HG03354 (cell line): ENCODE results near the gene GGPS1.
"Not testable (repeated sequence)": the region's sequence is repeated elsewhere in the genome, so short reads cannot be mapped to it uniquely, and the experiment has no call there.

ENCODE experiments used
- ATAC-seq: cut with Tn5 transposase; IDR thresholded peaks from one replicate; pipeline ENCODE4 v1.9.1; 2021; ENCODE audit warnings: mild to moderate bottlenecking; ENCODE audit not compliant: unreplicated experiment, poor library complexity, severe bottlenecking

The GGPS1 gene

DNA sequence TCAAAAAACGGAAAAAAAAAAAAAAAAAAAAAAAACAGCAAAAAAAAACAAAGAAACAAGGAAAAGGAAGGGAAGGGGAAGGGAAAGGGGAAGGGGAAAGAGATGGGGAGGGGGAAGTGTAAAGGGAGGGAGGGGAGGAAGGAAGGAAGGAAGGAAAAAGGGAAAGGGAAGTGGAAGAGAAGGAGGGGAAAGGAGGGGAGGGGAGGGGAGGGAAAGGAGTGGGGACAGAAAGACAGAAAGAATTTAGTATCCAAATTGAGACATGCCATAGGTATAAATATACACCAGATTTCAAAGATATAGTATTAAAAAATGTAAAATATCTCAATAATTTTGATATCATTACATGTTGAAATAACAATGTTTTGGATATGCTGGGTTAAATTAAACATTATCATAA, 26.2 kb upstream of the GGPS1 start:
- ATAC-seq, result no peak

DNA sequence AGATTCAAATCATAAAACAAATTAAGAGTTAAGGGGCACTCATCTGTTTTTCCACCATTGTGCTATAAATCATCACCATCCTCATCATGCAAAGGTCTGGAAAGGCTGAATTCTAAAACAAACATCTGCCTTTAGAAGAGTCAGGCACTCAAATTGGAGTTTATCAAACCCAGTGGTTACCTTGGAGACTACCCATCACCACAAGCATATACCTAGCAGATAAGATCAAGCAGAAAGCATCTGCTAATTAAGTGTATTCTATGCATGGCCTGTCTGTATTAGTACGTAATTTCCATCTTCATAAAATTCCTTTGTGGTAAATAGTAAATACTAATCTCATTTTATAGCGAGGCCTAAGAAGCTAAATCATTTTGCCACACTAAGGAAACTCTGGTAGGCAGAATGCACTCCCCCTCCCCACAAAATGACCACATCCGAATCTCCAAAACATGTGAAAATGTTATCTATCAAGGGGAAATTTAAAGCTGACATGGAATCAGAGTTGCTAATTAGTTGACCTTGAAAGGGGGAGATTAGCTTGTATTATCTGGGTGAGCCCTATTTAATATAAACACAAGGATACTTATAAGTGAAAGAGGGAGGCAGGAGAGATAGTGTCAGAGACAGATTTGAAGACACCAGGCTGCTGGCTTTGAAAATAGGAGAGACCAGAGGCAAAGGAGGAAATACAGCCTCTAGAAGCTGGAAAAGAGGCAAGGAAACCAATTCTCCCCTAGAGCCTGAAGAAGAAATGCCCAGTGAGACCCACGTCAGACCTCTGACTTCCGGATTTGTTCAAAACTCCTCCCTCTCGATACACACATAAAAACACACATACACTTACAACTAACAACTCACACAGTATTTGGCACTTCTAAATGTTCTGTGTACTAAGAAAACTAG, 23.6 kb upstream of the GGPS1 start:
- no peak for ATAC-seq

DNA sequence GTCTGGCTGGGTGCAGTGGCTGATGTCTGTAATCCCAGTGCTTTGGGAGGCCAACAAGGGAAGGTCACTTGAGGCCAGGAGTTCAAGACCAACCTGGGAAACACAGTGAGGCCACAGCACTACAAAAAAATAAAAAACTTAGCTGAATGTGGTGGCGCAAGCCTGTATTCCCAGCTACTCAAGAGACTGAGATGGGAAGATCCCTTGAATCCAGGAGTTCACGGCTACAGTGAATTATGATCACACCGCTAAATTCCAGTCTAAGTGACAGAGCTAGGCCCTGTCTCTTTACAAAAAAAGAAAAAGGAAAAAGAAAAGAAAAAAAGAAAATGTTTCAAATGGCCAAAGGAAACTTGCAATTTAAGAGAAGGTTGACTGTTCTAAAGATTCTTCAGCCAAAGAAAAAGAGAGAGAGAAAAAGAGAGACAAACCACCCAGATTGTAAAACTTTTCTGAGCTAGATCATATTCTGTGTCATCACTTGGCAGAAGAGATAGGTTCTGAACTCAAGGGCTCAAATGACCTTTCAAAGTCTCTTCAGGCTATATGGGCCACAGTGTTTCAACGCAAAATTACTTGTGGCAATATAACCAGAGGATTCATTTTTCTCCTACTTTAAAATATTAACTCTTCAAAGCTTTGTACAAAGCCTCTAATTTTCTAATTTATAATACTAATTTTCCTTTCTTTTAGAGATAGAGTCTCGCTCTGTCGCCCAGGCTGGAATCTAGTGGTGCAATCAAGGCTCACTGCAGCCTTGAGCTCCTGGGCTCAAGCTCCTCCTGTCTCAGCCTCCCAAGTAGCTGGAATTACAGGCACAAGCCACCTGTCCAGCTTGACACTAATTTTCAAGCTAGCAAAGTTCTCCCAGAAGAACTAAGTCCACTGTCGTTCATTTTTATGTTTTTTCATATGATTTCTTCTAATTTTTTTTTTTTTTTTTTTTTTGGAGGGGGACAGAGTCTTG, 20.9 kb upstream of the GGPS1 start:
- ATAC-seq, result no peak

DNA sequence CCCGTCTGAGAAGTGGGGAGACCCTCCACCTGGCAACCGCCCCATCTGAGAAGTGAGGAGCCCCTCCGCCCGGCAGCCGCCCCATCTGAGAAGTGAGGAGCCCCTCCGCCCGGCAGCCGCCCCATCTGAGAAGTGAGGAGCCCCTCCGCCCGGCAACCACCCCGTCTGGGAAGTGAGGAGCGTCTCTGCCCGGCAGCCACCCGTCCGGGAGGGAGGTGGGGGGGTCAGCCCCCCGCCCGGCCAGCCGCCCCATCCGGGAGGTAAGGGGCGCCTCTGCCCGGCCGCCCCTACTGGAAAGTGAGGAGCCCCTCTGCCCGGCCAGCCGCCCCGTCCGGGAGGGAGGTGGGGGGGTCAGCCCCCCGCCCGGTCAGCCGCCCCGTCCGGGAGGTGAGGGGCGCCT, 19.2 kb upstream of the GGPS1 start:
- not testable (repeated sequence) for ATAC-seq

GRCh38 chr1:235313262-235313661, 15.1 kb upstream of the GGPS1 start:
- ATAC-seq, result no peak

GRCh38 chr1:235313931-235314678, 14.3 kb upstream of the GGPS1 start:
- no peak for ATAC-seq

GRCh38 chr1:235315173-235315572, 13.2 kb upstream of the GGPS1 start:
- ATAC-seq, result no peak

- no peak for ATAC-seq
Observed at GRCh38 chr1:235315735-235316134, 12.6 kb upstream of the GGPS1 start.

- ATAC-seq, result no peak
Observed at GRCh38 chr1:235317168-235317567, 11.2 kb upstream of the GGPS1 start.

- ATAC-seq, result no peak
Observed at GRCh38 chr1:235319255-235319654, 9.1 kb upstream of the GGPS1 start.

GRCh38 chr1:235320521-235321179, 7.7 kb upstream of the GGPS1 start:
- ATAC-seq, result no peak

DNA sequence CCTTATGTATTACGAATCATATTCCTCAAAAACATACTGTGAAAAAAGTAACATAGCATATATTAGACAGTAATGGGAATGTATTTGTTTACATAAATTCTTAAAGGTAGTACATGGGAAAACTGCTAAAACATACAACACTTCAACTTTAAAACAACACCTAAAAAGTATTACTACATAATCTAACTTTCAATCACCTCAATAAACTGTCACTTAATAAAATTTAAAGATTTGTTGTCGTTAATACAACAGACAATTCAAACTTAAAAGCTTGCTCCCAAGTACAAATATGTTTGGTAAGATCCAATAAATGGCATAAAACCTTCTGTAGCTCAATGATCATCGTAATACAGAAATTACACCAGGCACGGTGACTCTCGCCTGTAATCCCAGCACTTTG, 4.1 kb upstream of the GGPS1 start:
- no peak for ATAC-seq

DNA sequence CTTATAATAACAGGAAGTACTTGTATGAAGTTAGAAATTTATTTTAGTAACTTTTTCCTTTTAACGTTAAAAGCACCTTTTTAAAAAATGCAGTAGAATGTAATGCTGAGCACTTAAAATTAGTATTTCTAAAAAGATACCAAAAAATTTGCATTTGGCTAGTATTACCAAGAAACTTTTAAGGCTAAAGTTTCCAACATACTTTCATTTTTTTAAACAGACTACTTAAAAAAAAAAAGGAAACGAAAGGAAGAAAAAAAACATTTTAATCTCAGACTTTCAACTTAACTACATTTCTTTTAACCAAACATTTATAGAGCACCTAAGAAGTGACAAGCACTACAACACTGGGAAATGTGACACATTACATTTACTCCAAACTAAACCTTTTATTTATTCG, 3.2 kb upstream of the GGPS1 start:
- ATAC-seq, result no peak

DNA sequence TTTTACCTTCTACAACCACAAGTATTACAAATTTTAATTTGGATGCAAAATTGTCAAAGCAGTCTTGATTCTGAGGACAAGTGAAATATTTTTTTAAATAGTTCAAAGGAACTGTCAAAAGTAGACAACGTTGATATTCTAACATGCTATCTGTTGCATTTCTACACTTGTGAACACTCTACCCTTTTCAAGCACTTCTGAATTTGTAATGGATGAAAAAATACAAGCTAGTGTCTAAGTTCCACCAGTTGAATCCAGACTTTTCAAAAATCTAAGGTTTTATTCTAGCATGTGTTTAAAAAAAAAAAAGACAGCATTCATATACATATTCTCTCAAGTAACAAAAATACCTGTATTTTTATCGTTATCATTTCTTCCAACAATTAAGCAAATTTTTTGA, 2.5 kb upstream of the GGPS1 start:
- ATAC-seq, result no peak

GRCh38 chr1:235326719-235327558, 1.4 kb upstream of the GGPS1 start:
- ATAC-seq, result peak; percentile 31

- ATAC-seq, result peak; percentile 9
Observed at GRCh38 chr1:235327559-235328270, 655 bp upstream of the GGPS1 start, which contains the start of gene ARID4B. Gene ARID4B, minus strand, starts transcription at chr1:235328179. Its CDS starts 1,260 bp downstream, at chr1:235326919.

- peak; percentile 33 for ATAC-seq
Observed at GRCh38 chr1:235329139-235329902, 951 bp downstream of the GGPS1 start.
